NB4 (cell line): ENCODE data around the gene SGPP2.

Experiments used
- DNase-seq: peaks from one replicate; pipeline ENCODE4 v3.0.0; 2010; ENCODE audit warnings: low read depth
- H3K4me3 ChIP-seq: one replicate; pipeline ENCODE4 v1.5.1; 2011; ENCODE audit warnings: mild to moderate bottlenecking, low read depth, low read length, moderate library complexity
- CTCF ChIP-seq: IDR thresholded peaks from one replicate; pipeline ENCODE4 v1.5.1; 2012; ENCODE audit warnings: low read depth, low read length
- MAX ChIP-seq: IDR thresholded peaks from 2 replicates; pipeline ENCODE4 v1.6.1; 2011; ENCODE audit warnings: low read depth, low read length
- MYC ChIP-seq: IDR thresholded peaks from 2 replicates; pipeline ENCODE4 v1.6.1; 2011; ENCODE audit warnings: low read depth, low read length
- POLR2A ChIP-seq: IDR thresholded peaks from 2 replicates; pipeline ENCODE4 v1.6.1; 2011; ENCODE audit warnings: mild to moderate bottlenecking; ENCODE audit not compliant: insufficient read length; ENCODE audit errors: extremely low read depth

The SGPP2 gene

DNA sequence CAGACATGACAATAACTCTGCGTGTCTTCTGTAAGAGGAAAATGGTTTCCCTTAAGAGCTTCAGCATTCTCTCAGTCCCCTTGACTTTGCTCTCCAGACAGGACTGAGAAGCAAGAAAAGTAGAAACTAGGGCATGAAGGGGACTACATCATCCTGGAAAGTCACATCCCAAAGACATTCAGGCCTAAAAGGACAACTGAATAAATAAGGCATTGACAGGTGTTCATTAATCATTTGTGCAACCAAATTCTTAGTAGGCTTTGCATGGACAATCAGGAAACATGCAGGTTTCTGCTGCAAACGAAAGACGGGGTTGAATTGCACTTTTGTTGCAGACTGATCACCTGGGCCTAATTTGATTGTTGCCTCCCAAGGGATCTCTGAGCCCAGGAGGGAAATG lies 1.2 kb upstream of the SGPP2 start:
- TF ChIP-seq MYC (no peak), POLR2A (no peak), CTCF (no peak), MAX (no peak)
- H3K4me3 ChIP-seq = no peak overlapping the region
- DNase-seq = no peak

GRCh38 chr2:222423632-222424275 lies 589 bp upstream of the SGPP2 start:
- no peak for DNase-seq
- H3K4me3 ChIP-seq = no peak overlapping the region
- TF ChIP-seq POLR2A (no peak), MYC (no peak), CTCF (no peak), MAX (no peak)

- TF ChIP-seq MAX (no peak), POLR2A (no peak), MYC (no peak), CTCF (no peak)
- DNase-seq = no peak
- no peak overlapping the region for H3K4me3 ChIP-seq
Measured at GRCh38 chr2:222424729-222425671, 657 bp downstream of the SGPP2 start.

- no peak for DNase-seq
- TF ChIP-seq CTCF (no peak), POLR2A (no peak), MAX (no peak), MYC (no peak)
- H3K4me3 ChIP-seq = no peak overlapping the region
Measured at GRCh38 chr2:222427646-222428301, 3.4 kb downstream of the SGPP2 start.

DNA sequence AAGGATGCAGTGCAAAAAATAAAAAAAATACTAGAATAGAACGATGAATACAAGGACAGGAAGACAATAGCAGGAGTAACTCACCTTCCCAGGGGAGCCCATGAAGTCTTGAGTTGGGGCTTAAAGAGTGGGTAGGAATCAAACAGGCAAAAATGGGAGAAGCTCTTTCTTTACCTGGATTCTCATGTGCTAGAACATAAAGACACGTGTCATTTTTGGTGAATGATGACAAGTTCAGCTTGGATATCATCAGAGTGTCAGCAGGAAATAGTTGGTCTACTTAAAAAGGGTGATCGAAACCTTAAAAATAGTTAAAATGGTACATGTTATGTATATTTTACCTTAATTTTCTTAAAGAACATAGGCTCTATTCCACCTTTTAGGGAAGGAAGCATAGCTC lies 5.7 kb downstream of the SGPP2 start:
- H3K4me3 ChIP-seq = no peak overlapping the region
- TF ChIP-seq CTCF = no peak
- no peak for TF ChIP-seq MAX
- TF ChIP-seq MYC = no peak
- no peak for TF ChIP-seq POLR2A
- no peak for DNase-seq
